IMR-90 (cell line): ENCODE measurements around the gene HSPG2. TPM values are rescaled to one million over a fixed set of nuclear protein-coding genes. Genes with fewer than 3 reads are reported as not detected.

Experiments used
- ATAC-seq: fragments of 200-7000 bp; cut with Tn5 transposase; 2 replicates; pipeline ENCODE4 v1.9.1; 2020; ENCODE audit warnings: low read depth, mild to moderate bottlenecking, moderate library complexity
- BruUV-seq: library from RNA; stranded (reverse); fragments of 400-500 nt; replicated peaks from 2 replicates; lab custom pipeline; 2021; lab: Mats Ljungman, UMichigan
- CTCF ChIA-PET: fragments of 300-600 bp; formaldehyde crosslinking; extraction: SDS; loops from one replicate; lab custom pipeline; 2021; ENCODE audit warnings: antibody characterized with exemption; lab: Yijun Ruan, JAX
- POLR2A ChIA-PET: fragments of 300-600 bp; sonication (Branson Sonifier 250); formaldehyde crosslinking; loops from one replicate; lab custom pipeline; 2022; ENCODE audit warnings: antibody characterized with exemption; ENCODE audit not compliant: unreplicated experiment; lab: Charles Lee
- DNase-seq: peaks from one replicate; pipeline ENCODE4 v3.0.0; 2013
- H2AFZ ChIP-seq: replicated peaks from 2 replicates; pipeline ENCODE3; 2013; ENCODE audit warnings: low read length, mild to moderate bottlenecking; ENCODE audit not compliant: poor library complexity
- H2AK5ac ChIP-seq: 2 replicates; pipeline ENCODE4 v1.6.1; 2013; ENCODE audit warnings: low read depth, low read length, inconsistent platforms
- H2AK9ac ChIP-seq: replicated peaks from 2 replicates; pipeline ENCODE3; 2013; ENCODE audit warnings: mild to moderate bottlenecking, low read depth, low read length, moderate library complexity; ENCODE audit not compliant: poor library complexity
- H2BK120ac ChIP-seq: 2 replicates; pipeline ENCODE4 v1.6.1; 2013; ENCODE audit warnings: low read depth, low read length, inconsistent platforms
- H2BK15ac ChIP-seq: 3 replicates; pipeline ENCODE4 v1.6.1; 2013; ENCODE audit warnings: low read depth, low read length, inconsistent platforms
- H2BK20ac ChIP-seq: 2 replicates; pipeline ENCODE4 v1.6.1; 2013; ENCODE audit warnings: low read depth, mild to moderate bottlenecking, inconsistent platforms, low read length, moderate library complexity
- H2BK5ac ChIP-seq: 2 replicates; pipeline ENCODE4 v1.6.1; 2013; ENCODE audit warnings: mild to moderate bottlenecking, low read depth, low read length, inconsistent platforms; ENCODE audit not compliant: poor library complexity, severe bottlenecking
- H3K14ac ChIP-seq: replicated peaks from 2 replicates; pipeline ENCODE4 v1.6.1; 2013; ENCODE audit warnings: low read depth, low read length, inconsistent platforms
- H3K18ac ChIP-seq: 2 replicates; pipeline ENCODE4 v1.6.1; 2013; ENCODE audit warnings: low read depth, low read length, control low read depth
- H3K23ac ChIP-seq: 2 replicates; pipeline ENCODE4 v1.6.1; 2013; ENCODE audit warnings: low read depth, low read length, inconsistent platforms
- H3K27ac ChIP-seq: 2 replicates; pipeline ENCODE4 v1.5.1; 2013; ENCODE audit warnings: mild to moderate bottlenecking, control low read depth, low read length; ENCODE audit not compliant: insufficient read depth
- H3K27me3 ChIP-seq: 2 replicates; pipeline ENCODE4 v1.6.1; 2013; ENCODE audit warnings: low read length; ENCODE audit not compliant: control insufficient read depth, insufficient read depth
- H3K36me3 ChIP-seq: 2 replicates; pipeline ENCODE4 v1.6.1; 2013; ENCODE audit warnings: low read length, mixed read lengths; ENCODE audit not compliant: control insufficient read depth, insufficient read depth
- H3K4ac ChIP-seq: 2 replicates; pipeline ENCODE4 v1.6.1; 2013; ENCODE audit warnings: low read depth, low read length, inconsistent platforms
- H3K4me1 ChIP-seq: 2 replicates; pipeline ENCODE4 v1.6.1; 2013; ENCODE audit warnings: low read length, mixed read lengths; ENCODE audit not compliant: control insufficient read depth, insufficient read depth
- H3K4me2 ChIP-seq: 2 replicates; pipeline ENCODE4 v1.6.1; 2013; ENCODE audit warnings: low read depth, mild to moderate bottlenecking, control low read depth, low read length, moderate library complexity
- H3K4me3 ChIP-seq: 2 replicates; pipeline ENCODE4 v1.5.1; 2013; ENCODE audit warnings: low read depth, mild to moderate bottlenecking, control low read depth, low read length, moderate library complexity; ENCODE audit not compliant: insufficient read depth
- H3K56ac ChIP-seq: 2 replicates; pipeline ENCODE4 v1.6.1; 2013; ENCODE audit warnings: low read length, inconsistent platforms; ENCODE audit not compliant: insufficient read depth; ENCODE audit errors: extremely low read depth
- H3K79me1 ChIP-seq, 2 experiments: 2 replicates each; pipeline ENCODE4 v1.6.1; 2013; ENCODE audit warnings: low read length in 2 of 2, inconsistent platforms in 1 of 2, low read depth in 1 of 2
- H3K9ac ChIP-seq: 2 replicates; pipeline ENCODE4 v1.6.1; 2013; ENCODE audit warnings: low read depth, low read length, control low read depth
- H3K9me1 ChIP-seq: 2 replicates; pipeline ENCODE4 v1.6.1; 2013; ENCODE audit warnings: low read length, inconsistent platforms; ENCODE audit not compliant: insufficient read depth
- H3K9me3 ChIP-seq: 2 replicates; pipeline ENCODE4 v1.6.1; 2013; ENCODE audit warnings: low read length; ENCODE audit not compliant: control insufficient read depth, insufficient read depth
- H4K20me1 ChIP-seq: 2 replicates; pipeline ENCODE4 v1.6.1; 2013; ENCODE audit warnings: low read length, inconsistent platforms; ENCODE audit not compliant: insufficient read depth
- H4K5ac ChIP-seq: 2 replicates; pipeline ENCODE4 v1.6.1; 2013; ENCODE audit warnings: mild to moderate bottlenecking, low read depth, low read length, control low read depth
- H4K8ac ChIP-seq, 2 experiments: 2 replicates each; pipeline ENCODE4 v1.6.1; 2013; ENCODE audit warnings: low read depth in 2 of 2, low read length in 2 of 2, control low read depth in 1 of 2, inconsistent platforms in 1 of 2
- H4K91ac ChIP-seq: 2 replicates; pipeline ENCODE4 v1.6.1; 2013; ENCODE audit warnings: low read depth, low read length, inconsistent platforms; ENCODE audit not compliant: insufficient read depth
- MXI1 ChIP-seq: IDR thresholded peaks from 2 replicates; pipeline ENCODE4 v1.6.1; 2012; ENCODE audit warnings: low read depth, mild to moderate bottlenecking, low read length, moderate library complexity, borderline replicate concordance
- RFX5 ChIP-seq: IDR thresholded peaks from 2 replicates; pipeline ENCODE4 v1.8.0; 2012; ENCODE audit warnings: low read depth, mild to moderate bottlenecking, low read length, moderate library complexity
- WGBS, 2 experiments: methylation state at CpG; one replicate each; pipeline versions ENCODE4 v1.1.5 to v1.1.7; 2013; ENCODE audit warnings: missing lambda C conversion rate in 2 of 2; ENCODE audit not compliant: insufficient read length in 1 of 2; ENCODE audit errors: extremely low coverage in 2 of 2; 5-methylcytosine and 5-hydroxymethylcytosine counted together
- dilution Hi-C: fragments of 300-500 bp; cut with HindIII; formaldehyde crosslinking; loops from one replicate; pipeline ENCODE4 v1.14.3; 2018; ENCODE audit warnings: low sequenced_read_pairs; ENCODE audit not compliant: unreplicated experiment
- in situ Hi-C: fragments of 300-500 bp; cut with MboI; formaldehyde crosslinking; loops from 3 replicates; pipeline ENCODE4 v1.14.3; 2019; ENCODE audit warnings: low sequenced_read_pairs, inconsistent platforms, mixed read lengths
- intact Hi-C: fragments of 100-400 bp; cut with micrococcal nuclease; formaldehyde crosslinking; loops from 2 replicates; pipeline ENCODE4 v1.10.0; 2022
- polyA plus RNA-seq, 3 experiments: library from polyadenylated mRNA; depleted of rRNA; stranded (reverse); fragments of >200 nt; gene quantifications; 2 replicates each; pipeline ENCODE4 v1.2.3, GENCODE V29; 2012; ENCODE audit warnings: low replicate concordance in 1 of 3
- total RNA-seq: library from RNA; depleted of rRNA; stranded (reverse); fragments of >200 nt; gene quantifications from 2 replicates; pipeline ENCODE4 v1.2.3, GENCODE V29; 2012

The HSPG2 gene
- total and polyA plus RNA-seq, 2 of the 4 experiments (the other 2 are of a cell fraction): 15.8 to 94.0 TPM

GRCh38 chr1:21781815-21782348 lies 155.2 kb downstream of the HSPG2 start:
- POLR2A ChIA-PET: interaction anchor here (0.8 kb wide), 1 partner anchor 20 kb away, joined by 3 read pairs; no protein-coding TSS in a partner anchor
- peaks cover 3% of the 10 kb centered on the region; the same call in 1 of the 2 replicates for H3K9me1 ChIP-seq
- no peaks in the 10 kb centered on the region for H3K36me3 ChIP-seq
- H4K8ac ChIP-seq: peak overlapping the region; percentile 79 to 97; a peak in 3 of 4 replicates
- peak overlapping the region; percentile 88 for H3K56ac ChIP-seq
- H3K4ac ChIP-seq: peak overlapping the region; percentile 85
- in situ Hi-C loops (no loop called here), intact Hi-C loops (loop anchor here (5.0 to 10.0 kb wide), 2 partner anchors 35 to 153 kb away; partner anchors contain the start of gene HSPG2), dilution Hi-C loops (no loop called here)
- DNase-seq (peak; percentile 54), ATAC-seq (0 out of 2 replicates have a peak, but pooled peaks have one; percentile 0)
- peaks cover 2% of the 10 kb centered on the region; the same call in 1 of the 2 replicates for H3K9me3 ChIP-seq
- H3K4me2 ChIP-seq: peak overlapping the region; percentile 93
- H3K9ac ChIP-seq: peak overlapping the region; percentile 91
- peak overlapping the region; percentile 67 for H3K18ac ChIP-seq
- CTCF ChIA-PET: interaction anchor here (1.8 kb wide), 1 partner anchor 64 kb away, joined by 5 read pairs; no protein-coding TSS in a partner anchor
- H2AK5ac ChIP-seq: peak overlapping the region; percentile 8; the same call in 1 of the 2 replicates
- peak overlapping the region; percentile 98 for H2AFZ ChIP-seq
- H4K5ac ChIP-seq: peak overlapping the region; percentile 72
- peak overlapping the region; percentile 67 for H3K23ac ChIP-seq
- peak overlapping the region; percentile 61 for H4K91ac ChIP-seq
- 0% methylated on average over 1 of the region's 17 CpGs; no CpG with 5 or more reads in 1 of the 2 experiments for WGBS, 2 experiments
- H3K4me1 ChIP-seq: 0 out of 2 replicates have a peak, but pooled peaks cover 1% of the 10 kb centered on the region
- no TSS peak for BruUV-seq
- H2BK15ac ChIP-seq: 0 out of 3 replicates have a peak overlapping the region, but pooled peaks have one; percentile 33
- peak overlapping the region; percentile 79 for H3K27ac ChIP-seq
- H4K20me1 ChIP-seq: peaks cover 43% of the 10 kb centered on the region
- H2BK20ac ChIP-seq: no peak overlapping the region
- H3K27me3 ChIP-seq: no peaks in the 10 kb centered on the region
- peak overlapping the region; percentile 100 for H2AK9ac ChIP-seq
- peak overlapping the region; percentile 85 for H2BK5ac ChIP-seq
- peak overlapping the region; percentile 75 for H3K14ac ChIP-seq
- H2BK120ac ChIP-seq: peak overlapping the region; percentile 12; the same call in 1 of the 2 replicates
- peak overlapping the region; percentile 66 for H3K4me3 ChIP-seq
- 0 out of 2 replicates have a peak, but pooled peaks have one; percentile 20 for TF ChIP-seq MXI1
- TF ChIP-seq RFX5: no peak
- H3K79me1 ChIP-seq: peaks cover 6 to 34% of the 10 kb centered on the region in 2 experiments; a peak in 3 of 4 replicates
